GM18517 (cell line): Measurements from ENCODE around the gene ARFIP1.
"Not testable (repeated sequence)": the region's sequence is repeated elsewhere in the genome, so short reads cannot be mapped to it uniquely, and the experiment has no call there.

Experiments
- ATAC-seq: cut with Tn5 transposase; IDR thresholded peaks from one replicate; pipeline ENCODE4 v1.9.1; 2021; ENCODE audit warnings: mild to moderate bottlenecking, moderate library complexity; ENCODE audit not compliant: unreplicated experiment

Gene ARFIP1

DNA sequence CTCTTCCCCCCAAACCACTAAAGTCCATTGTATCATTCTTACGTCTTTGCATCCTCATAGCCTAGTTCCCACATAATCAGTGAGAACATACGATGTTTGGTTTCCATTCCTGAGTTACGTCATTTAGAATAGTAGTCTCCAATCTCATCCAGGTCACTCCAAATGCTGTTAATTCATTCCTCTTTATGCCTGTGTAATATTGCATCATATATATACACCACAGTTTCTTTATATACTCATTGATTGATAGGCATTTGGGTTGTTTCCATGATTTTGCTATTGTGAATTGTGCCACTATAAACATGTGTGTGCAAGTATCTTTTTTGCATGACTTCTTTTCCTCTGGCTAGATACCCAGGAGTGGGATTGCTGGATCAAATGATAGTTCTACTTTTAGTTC, 57.2 kb downstream of the ARFIP1 start:
- ATAC-seq, result no peak

DNA sequence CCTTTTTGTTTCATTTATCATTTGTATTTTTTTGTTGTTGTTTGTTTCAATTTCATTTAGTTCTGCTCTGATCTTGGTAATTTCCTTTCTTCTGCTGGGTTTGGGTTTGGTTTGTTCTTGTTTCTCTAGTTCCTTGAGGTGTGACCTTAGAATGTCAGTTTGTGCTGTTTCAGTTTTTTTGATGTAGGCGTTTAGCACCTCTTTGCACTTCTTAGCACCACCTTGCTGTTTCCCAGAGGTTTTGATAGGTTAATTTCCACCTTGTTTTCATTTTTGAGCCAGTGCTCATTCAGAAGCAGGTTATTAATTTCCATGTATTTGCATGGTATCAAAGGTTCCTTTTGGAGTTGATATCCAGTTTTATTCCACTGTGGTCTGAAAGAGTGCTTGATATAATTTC, 60.0 kb downstream of the ARFIP1 start:
- ATAC-seq, result not testable (repeated sequence)

DNA sequence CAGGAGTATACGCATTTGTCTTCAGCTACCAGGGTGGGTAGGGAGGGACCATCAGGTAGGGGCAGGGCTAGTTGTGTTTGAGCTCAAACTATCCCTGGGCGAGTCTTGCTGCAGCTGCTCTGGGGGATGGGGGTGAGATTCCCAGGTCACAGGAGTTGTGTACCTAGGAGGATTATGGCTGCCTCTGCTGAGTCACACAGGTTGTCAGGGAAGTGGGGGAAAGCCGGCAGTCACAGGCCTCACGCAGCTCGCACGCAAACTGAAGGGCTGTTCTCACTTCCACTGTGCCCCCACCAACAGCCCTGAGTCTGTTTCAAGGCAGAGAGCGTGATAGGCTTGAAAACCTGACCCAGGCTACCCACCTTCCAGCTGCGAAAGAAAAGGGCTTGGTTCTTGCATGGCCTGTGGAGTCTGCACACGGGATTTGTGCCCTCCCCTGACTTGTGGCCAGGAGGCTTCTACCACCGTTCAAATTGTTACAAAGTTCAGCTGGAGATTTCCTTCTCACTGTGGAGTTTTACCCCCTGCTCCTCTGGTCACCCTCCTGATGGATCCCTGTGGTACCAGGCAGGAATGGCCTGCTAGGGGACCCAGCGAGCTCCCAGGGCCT, 63.8 kb downstream of the ARFIP1 start:
- ATAC-seq, result no peak

DNA sequence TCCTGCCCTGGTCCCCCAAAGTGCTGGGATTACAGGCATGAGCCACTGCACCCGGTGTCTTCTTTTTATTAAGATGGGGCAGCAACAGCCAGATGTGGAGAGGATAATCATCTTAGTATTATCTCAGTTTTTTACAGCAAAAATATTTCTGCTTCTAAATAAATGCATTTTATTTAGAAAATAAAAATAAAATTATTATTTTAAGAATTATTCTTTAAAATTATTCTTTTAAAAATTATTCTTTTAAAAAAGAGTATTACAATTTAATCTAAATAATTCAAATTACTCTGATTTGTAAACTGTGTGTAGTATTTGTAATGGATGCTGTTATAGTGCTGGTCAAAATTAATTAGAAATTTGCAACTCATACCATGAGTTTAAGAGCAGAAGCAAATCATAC, 67.6 kb downstream of the ARFIP1 start:
- ATAC-seq, result no peak

DNA sequence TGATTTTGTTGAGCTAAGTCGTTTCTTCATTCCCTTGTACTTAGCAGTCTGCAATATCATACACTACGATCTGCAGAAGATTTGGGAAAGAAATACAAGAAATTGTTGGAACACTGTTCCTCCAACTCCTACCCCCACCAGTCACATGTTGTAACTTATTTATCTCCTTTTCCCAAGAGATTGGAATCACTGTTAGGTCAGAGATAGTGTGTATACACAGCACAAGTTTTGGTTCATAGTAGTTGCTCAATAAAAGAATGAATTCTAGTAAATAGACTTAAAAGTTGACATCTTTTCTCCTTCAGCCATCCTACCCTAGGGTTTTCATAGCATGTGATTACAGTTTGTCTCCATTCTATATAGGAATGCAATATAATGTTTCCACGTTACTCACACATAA, 68.8 kb downstream of the ARFIP1 start:
- ATAC-seq, result no peak

DNA sequence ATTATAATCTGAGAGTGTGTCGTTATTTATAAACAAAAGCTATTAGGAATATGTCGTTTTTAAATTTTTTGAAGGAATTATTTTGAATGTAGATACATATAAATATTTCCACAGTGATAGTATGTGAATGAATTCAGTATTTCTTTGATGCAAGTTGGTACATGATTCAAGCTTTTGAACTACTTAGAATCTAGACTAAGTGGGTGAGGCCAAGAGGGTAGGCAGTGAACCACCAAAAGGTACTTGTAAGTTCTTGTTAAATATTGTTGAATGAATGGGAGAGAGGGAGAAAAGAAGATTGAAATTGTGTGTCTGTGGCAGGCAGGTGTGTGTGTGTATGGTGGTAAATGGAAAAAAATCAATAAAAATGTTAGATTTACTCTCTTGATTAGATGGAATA, 69.6 kb downstream of the ARFIP1 start:
- ATAC-seq, result no peak

DNA sequence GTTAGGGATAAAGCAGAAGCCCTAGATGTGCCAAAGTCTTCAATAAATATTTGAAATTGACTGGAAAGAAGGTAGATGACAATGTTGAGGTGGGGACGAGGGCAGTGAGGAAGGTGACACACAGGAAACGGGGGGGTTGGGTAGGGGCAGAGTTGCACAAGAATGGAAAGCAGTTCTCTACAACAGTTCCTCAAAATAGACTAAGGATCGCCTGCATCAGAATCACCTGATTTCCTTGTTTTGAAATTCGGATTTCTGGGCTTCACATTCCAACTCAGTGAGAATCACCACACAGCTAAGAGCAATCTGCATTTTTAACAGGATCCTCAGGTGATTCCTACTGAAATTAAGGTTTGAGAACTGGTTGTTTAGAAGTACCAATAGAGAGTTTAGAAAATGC, 70.6 kb downstream of the ARFIP1 start:
- ATAC-seq, result peak; percentile 49

DNA sequence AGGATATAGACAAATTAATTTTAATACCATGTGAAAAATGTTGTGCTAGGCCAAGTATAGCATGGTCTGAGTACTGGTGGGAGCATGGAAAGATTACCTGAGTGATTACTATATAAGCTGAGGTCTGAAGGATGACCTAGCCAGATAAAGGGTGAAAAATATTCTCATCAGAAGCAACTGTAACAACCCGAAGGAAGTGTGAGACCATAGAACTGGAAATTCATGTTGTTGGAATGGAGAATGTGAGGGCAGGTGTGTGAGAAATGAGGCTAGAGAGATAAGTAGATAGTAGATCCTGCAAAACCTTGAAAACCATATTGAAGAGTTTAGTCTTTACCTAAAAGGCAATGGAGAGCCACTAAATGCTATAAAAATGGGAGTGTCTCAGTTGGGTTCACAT, 71.5 kb downstream of the ARFIP1 start:
- no peak for ATAC-seq

DNA sequence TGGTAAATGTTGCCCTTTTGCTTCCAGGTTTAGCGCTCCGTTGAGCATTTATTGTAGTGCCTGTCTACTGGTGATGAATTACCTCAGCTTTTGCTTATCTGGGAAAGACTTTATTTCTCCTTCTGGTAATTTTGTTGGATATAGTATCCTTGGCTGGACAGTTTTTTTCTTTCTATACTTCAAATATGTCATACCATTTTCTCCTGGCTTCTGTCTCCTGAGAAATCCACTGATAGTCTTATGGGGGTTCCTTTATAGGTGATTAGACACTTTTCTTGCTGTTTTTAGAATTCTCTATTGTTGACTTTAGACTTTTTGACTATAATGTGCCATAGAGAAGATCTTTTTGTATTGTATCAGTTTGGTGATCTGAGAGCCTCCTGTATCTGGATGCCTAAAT, 73.5 kb downstream of the ARFIP1 start:
- no peak for ATAC-seq

DNA sequence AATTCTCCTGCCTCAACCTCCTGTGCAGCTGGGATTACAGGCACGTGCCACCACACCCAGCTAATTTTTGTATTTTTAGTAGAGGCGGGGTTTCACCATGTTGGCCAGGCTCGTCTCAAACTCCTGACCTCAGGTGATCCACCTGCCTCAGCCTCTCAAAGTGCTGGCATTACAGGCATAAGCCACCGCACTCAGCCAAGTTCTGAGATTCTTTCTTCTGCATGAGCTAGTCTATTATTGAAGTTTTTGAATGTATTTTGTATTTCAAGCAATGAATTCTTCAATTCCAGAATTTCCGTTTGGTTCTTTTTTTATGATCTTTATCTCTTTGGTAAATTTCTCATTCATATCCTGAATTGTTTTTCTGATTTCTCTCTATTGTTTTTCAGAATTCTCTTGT, 74.3 kb downstream of the ARFIP1 start:
- not testable (repeated sequence) for ATAC-seq

DNA sequence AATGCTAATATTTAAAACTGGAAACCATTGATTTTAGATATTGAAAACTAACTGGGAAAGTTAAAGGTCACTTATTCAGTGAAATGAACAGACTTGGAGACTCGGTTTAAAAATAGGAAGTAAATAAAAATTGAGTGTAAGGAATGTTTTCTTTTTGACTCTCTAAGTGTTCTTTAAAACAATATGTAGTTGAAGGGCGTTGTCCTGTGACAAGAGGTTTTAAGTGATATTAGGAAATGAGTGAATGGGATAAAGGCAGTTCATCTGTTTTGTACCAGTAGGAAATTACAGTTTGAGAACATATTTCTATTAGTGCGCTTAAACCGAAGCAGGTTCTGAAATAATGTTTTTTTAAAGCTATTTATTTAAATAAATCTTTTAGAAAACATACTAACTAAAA, 77.2 kb downstream of the ARFIP1 start:
- no peak for ATAC-seq

DNA sequence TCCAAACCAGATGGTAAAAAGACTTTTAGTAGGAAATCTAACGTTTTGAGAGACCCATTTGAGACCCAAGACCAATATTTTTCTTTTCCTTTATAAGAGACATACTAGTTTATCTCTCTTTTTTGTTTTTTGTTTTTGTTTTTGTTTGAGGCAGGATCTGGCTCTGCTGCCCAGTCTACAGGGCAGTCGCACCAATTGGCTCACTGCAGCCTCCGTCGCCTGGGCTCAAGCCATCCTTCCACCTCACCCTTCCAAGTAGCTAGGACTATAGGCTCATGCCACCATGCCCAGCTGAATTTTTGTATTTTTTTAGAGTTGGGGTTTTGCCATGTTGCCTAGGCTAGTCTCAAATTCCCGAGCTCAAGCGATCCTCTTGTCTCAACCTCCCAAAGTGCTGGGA, 79.2 kb downstream of the ARFIP1 start:
- no peak for ATAC-seq

DNA sequence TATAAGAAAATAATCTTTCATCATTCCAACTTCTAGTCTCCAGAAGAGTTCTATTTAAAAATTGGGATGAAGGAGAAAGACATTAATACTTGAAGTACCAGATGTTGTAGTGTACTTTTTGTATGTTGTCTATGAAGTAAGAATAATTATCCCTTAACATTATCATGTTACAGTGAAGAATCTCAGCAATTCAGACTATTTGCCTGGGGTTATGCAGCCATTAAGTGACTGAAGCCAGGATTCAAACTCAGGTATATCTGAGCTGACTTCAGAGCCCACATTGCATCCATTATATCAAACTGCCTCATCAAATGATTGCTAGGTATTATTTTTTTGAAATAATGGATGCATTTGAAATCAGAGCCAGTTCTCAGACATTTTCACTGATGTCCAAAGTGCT, 80.3 kb downstream of the ARFIP1 start:
- no peak for ATAC-seq

DNA sequence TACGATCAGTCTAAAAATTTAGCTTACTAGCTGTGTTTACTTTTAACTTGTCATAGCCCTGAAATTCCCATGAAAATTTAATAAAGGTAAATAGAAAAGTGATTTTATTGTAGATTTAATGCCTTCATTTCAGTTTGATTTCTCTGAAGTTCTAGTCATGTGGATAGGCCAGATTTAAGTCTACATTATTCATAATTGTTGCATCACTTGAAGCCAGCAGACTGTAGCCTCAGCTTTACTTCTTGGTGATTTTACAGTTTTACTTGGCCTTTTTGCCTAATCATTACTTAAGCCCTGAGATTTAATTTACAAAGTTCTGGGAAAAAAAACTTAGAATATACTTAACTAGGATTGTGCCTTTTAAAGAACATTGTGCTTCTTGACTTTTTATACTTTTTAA, 82.9 kb downstream of the ARFIP1 start:
- ATAC-seq, result no peak

DNA sequence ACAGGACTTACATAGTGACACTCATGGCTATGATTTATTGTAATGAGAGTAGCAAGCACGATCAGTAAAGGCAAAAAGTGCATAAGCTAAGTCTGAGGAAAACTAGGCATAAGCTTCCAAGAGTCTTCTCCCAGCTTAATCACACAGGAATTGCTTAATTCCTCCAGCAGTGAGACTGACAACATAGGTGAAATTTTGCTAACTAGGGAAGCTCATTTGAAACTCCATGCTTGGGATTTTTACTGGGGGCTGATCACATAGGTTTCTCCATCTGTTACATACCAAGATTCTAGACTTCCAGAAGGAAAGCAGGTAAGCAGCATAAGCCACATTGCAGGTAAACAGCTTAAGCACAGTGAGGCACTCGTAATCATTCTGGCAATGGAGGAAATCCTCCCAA, 84.6 kb downstream of the ARFIP1 start:
- no peak for ATAC-seq

DNA sequence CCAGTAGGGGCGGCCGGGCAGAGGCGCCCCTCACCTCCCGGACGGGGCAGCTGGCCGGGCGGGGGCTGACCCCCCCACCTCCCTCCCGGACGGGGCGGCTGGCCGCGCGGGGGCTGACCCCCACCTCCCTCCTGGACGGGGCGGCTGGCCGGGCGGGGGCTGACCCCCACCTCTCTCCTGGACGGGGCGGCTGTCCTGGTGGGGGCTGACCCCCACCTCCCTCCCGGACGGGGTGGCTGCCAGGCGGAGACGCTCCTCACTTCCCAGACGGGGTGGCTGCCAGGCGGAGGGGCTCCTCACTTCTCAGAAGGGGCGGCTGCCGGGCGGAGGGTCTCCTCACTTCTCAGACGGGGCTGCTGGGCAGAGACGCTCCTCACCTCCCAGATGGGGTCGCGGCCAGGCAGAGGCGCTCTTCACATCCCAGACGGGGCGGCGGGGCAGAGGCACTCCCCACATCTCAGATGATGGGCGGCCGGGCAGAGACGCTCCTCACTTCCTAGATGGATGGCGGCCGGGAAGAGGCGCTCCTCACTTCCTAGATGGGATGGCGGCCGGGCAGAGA, 86.8 kb downstream of the ARFIP1 start:
- not testable (repeated sequence) for ATAC-seq

DNA sequence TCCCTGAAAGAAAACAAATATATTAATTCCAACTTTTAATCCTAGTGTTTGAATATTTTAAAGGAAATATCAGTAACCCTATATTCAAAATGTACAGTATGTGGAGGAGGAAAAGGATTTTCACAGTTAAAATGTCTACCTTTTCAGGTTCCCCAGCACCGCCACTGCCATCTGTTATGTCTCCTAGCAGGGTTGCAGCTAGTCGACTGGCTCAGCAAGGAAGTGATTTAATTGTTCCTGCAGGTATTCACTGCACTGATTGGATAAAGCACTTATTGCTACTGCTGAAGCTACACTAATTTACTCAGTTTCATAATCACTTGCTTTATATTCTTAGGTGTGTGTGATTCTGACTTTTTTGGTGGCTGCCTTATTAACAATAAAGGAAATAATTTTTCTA, 90.9 kb downstream of the ARFIP1 start:
- no peak for ATAC-seq

DNA sequence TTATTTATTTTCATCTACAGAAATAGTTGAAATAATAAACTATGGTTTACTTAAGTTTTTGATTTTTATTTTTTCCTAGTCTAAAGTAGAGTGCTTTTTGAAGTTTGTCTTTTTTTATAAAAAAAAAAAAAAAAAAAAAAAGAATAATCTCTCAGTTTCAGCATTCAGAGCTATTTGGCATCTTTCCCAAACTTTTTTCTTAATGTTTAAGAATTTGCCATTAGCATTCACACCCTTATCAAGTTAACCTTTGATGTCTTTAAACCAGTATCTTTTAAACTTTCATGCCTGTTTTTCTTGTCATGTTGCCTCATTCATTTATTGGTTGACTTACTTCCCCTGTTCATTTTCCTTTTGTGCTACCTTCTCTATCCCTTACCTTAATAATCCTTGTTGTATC, 95.5 kb downstream of the ARFIP1 start:
- ATAC-seq, result no peak

DNA sequence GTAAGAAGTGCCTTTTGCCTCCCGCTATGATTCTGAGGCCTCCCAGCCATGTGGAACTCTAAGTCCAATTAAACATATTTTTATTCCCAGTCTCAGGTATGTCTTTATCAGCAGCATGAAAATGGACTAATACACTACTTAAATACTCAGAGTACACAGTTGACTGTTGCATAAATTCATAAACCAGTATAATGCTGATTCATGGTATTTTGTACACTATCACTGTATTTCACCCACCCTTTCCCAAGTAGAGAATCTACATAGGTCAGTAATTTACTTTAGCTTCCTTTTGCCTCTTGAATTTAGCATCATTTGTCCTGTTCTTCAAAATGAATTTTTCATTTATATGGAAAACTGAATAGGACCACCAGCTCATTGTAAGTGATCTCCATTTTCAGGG, 98.1 kb downstream of the ARFIP1 start:
- ATAC-seq, result no peak

DNA sequence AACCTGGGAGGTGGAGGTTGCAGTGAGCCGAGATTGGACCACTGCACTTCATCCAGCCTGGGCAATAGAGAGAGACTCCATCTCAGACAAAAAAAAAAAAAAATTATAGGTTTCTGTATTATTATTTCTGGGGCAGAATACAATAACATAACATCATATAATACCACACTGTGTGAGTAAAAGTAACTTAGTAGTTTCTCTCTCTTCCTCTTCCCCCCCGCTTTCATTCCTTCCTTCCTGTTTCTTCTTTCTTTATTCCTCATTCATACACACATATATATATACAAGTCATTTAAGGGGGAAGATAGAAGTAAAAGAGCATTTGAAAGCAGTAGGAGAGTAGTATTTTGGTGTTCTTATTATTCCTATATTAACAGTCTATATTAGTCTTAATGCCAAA, 100.5 kb downstream of the ARFIP1 start:
- no peak for ATAC-seq

DNA sequence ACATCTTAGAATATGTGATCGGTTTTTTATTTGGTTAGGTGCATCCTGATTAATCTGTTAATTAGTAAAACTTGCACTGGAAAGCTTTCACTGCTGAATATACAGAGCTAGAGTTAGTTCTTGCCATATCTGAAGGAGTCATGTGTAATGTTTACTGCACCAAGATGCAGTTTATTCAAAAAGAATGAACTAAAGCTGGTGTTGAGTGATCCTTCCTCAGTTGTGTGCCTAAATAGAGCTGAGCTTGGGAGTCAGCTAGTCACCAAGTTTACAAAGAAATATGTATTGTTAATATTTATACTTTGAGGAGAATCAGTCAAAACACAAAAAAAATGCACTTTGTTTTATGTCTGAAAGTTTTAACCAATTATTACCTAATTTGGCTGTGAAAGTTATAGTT, 102.2 kb downstream of the ARFIP1 start:
- ATAC-seq, result no peak

DNA sequence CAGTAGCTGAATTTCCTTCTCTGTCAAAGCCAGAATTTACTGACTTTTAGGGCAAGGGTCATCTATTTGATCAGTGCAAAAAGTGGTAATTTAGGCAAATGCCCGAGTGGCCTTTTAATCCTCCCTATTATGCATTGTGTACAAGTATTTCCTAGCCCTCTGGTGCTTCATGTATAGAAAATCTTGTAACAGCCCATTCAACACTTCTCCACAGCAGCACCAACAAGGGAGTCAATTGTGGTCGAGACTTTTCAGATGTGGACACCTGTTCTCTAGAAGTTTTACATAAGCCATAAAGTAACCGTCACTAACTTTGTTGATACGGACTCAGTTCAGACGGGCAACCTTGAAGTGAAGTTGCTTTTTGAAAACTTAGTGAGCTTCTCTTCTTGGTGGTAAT, 105.4 kb downstream of the ARFIP1 start:
- ATAC-seq, result no peak

DNA sequence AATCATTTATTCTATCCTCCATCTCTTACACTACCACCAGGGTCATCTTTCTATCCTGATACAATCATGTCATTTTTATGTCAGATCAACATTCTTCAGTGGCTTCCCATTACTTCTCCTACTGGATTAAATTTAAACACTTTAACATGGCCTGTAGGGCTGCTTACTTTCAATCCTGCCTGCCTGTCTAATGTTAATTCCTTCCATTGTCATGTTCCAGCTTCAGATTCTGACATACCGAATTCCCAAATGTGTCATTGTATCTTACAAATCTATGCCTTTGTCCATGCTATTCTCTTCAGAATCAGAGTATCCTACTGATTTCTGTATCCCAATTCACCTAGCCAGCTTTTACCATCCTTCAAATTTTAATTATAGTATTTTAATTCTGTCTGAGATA, 106.4 kb downstream of the ARFIP1 start:
- no peak for ATAC-seq
